ENCODE data around the gene PCDHGB2. TPM values are rescaled to one million over a fixed set of nuclear protein-coding genes. Genes with fewer than 3 reads are reported as not detected.
"Not testable (repeated sequence)": the region's sequence is repeated elsewhere in the genome, so short reads cannot be mapped to it uniquely, and the experiment has no call there.

PCDHGB2 gene
- total and polyA plus RNA-seq, 4 donors, result 6.3 to 14.0 (median 7.8) TPM

DNA sequence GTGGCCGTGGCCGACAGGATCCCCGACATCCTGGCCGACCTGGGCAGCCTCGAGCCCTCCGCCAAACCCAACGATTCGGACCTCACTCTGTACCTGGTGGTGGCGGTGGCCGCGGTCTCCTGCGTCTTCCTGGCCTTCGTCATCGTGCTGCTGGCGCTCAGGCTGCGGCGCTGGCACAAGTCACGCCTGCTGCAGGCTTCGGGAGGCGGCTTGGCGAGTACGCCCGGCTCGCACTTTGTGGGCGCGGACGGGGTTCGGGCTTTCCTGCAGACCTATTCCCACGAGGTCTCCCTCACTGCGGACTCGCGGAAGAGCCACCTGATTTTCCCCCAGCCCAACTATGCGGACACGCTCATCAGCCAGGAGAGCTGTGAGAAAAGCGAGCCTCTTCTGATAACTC lies 13.8 kb upstream of the PCDHGB2 start:
- not testable (repeated sequence) for H3K36me3 ChIP-seq (ENCODE audit: control insufficient read depth, insufficient read depth, low read length); H3K27me3 ChIP-seq (ENCODE audit: control insufficient read depth, insufficient read depth, low read length); H3K4me3 ChIP-seq (ENCODE audit: low read depth, low read length); H3K4me1 ChIP-seq (ENCODE audit: control insufficient read depth, insufficient read depth, low read length); H3K27ac ChIP-seq (ENCODE audit: low read depth, low read length); DNase-seq (ENCODE audit: low read depth in 4 of 6, low spot score in 6 of 6)
- H3K9me3 ChIP-seq (ENCODE audit: control insufficient read depth, insufficient read depth, low read length), result peaks cover 44% of the 10 kb centered on the region
- WGBS (ENCODE audit: insufficient coverage), result 31% methylated on average over 16 of the region's 35 CpGs

GRCh38 chr5:141349917-141350619 lies 9.7 kb upstream of the PCDHGB2 start, which contains the start of gene PCDHGB1:
Gene PCDHGB1, plus strand, starts transcription at chr5:141350099. Its CDS starts 162 bp downstream, at chr5:141350261.
- peaks cover 37% of the 10 kb centered on the region for H3K9me3 ChIP-seq (ENCODE audit: control insufficient read depth, insufficient read depth, low read length)

DNA sequence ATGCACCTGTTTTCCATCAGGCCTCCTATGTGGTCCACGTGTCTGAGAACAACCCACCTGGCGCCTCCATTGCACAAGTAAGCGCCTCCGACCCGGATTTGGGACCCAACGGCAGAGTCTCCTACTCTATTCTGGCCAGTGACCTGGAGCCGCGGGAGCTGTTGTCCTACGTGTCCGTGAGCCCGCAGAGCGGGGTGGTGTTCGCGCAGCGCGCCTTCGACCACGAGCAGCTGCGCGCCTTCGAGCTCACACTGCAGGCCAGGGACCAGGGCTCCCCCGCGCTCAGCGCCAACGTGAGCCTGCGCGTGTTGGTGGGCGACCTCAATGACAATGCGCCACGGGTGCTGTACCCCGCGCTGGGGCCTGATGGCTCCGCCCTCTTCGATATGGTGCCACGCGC lies 8.2 kb upstream of the PCDHGB2 start:
- Histone ChIP-seq H3K4me3 (ENCODE audit: low read depth, low read length) (no peak overlapping the region), H3K9me3 (ENCODE audit: control insufficient read depth, insufficient read depth, low read length) (peaks cover 33% of the 10 kb centered on the region), H3K27me3 (ENCODE audit: control insufficient read depth, insufficient read depth, low read length) (no peaks in the 10 kb centered on the region), H3K36me3 (ENCODE audit: control insufficient read depth, insufficient read depth, low read length) (peaks cover 8% of the 10 kb centered on the region), H3K4me1 (ENCODE audit: control insufficient read depth, insufficient read depth, low read length) (no peaks in the 10 kb centered on the region), H3K27ac (ENCODE audit: low read depth, low read length) (no peak overlapping the region)
- no peak for DNase-seq (ENCODE audit: low read depth in 4 of 6, low spot score in 6 of 6)
- WGBS (ENCODE audit: insufficient coverage), result 25% methylated on average over 24 of the region's 36 CpGs

More at GRCh38 chr5:141349917-141350619, 9.7 kb upstream of the PCDHGB2 start, which contains the start of gene PCDHGB1:
- Histone ChIP-seq H3K27ac (ENCODE audit: low read depth, low read length) (no peak within 1 kb of the TSS), H3K4me3 (ENCODE audit: low read depth, low read length) (no peak within 1 kb of the TSS), H3K36me3 (ENCODE audit: control insufficient read depth, insufficient read depth, low read length) (peaks cover 6% of the 10 kb centered on the region), H3K4me1 (ENCODE audit: control insufficient read depth, insufficient read depth, low read length) (no peaks in the 10 kb centered on the region), H3K27me3 (ENCODE audit: control insufficient read depth, insufficient read depth, low read length) (no peaks in the 10 kb centered on the region)
- peak in 1 of 6 donors; percentile 42 for DNase-seq (ENCODE audit: low read depth in 4 of 6, low spot score in 6 of 6)
- 19% methylated on average over 29 of the region's 29 CpGs for WGBS (ENCODE audit: insufficient coverage)

DNA sequence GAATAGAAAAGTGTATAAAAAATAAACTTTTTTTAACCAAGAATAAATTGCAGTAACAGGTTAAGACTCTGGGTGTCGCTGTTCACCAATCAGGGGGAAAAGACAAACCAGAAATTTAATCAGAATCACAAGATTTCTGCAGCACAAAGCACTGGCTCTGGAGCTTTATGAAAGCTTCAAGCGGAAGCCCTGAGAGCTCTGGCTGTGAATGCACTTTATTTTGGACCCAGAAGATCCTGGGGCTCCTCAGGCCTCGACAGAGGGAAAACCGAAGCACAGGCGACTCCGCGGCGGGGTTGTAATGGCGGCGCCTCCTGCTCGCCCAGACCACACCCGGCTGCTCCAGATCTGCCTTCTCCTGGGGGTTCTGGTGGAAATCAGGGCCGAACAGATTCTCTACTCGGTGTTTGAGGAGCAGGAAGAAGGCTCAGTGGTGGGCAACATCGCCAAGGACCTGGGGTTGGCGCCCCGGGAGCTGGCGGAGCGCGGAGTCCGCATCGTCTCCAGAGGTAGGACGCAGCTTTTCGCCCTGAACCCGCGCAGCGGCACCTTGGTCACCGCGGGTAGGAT lies 4.8 kb upstream of the PCDHGB2 start, which contains the start of gene PCDHGA4:
TSS of gene PCDHGA4 (plus strand) at position 122 of the 570 bp plus-strand sequence. CDS start at position 209, 87 bp downstream.
- Histone ChIP-seq H3K36me3 (ENCODE audit: control insufficient read depth, insufficient read depth, low read length) (peaks cover 13% of the 10 kb centered on the region), H3K9me3 (ENCODE audit: control insufficient read depth, insufficient read depth, low read length) (peaks cover 49% of the 10 kb centered on the region), H3K27ac (ENCODE audit: low read depth, low read length) (no peak within 1 kb of the TSS), H3K27me3 (ENCODE audit: control insufficient read depth, insufficient read depth, low read length) (no peaks in the 10 kb centered on the region), H3K4me3 (ENCODE audit: low read depth, low read length) (no peak within 1 kb of the TSS), H3K4me1 (ENCODE audit: control insufficient read depth, insufficient read depth, low read length) (no peaks in the 10 kb centered on the region)
- peak in 2 of 6 donors; percentile 9 to 13 for DNase-seq (ENCODE audit: low read depth in 4 of 6, low spot score in 6 of 6)
- WGBS (ENCODE audit: insufficient coverage), result 12% methylated on average over 28 of the region's 29 CpGs

DNA sequence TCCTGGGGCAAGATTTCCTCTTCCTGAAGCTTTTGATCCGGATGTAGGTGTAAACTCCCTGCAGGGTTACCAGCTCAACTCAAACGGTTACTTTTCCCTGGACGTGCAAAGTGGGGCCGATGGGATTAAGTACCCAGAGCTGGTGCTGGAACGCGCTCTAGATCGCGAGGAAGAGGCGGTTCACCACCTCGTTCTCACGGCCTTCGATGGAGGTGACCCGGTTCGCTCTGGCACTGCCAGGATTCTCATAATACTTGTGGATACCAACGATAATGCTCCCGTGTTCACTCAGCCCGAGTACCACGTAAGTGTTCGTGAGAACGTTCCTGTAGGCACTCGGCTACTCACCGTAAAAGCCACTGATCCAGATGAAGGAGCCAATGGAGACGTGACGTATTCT lies 4.2 kb upstream of the PCDHGB2 start:
- DNase-seq (ENCODE audit: low read depth in 4 of 6, low spot score in 6 of 6), result no peak
- Histone ChIP-seq H3K9me3 (ENCODE audit: control insufficient read depth, insufficient read depth, low read length) (peaks cover 48% of the 10 kb centered on the region), H3K36me3 (ENCODE audit: control insufficient read depth, insufficient read depth, low read length) (peaks cover 12% of the 10 kb centered on the region), H3K4me1 (ENCODE audit: control insufficient read depth, insufficient read depth, low read length) (no peaks in the 10 kb centered on the region), H3K27me3 (ENCODE audit: control insufficient read depth, insufficient read depth, low read length) (no peaks in the 10 kb centered on the region), H3K4me3 (ENCODE audit: low read depth, low read length) (no peak overlapping the region), H3K27ac (ENCODE audit: low read depth, low read length) (no peak overlapping the region)
- 37% methylated on average over 22 of the region's 24 CpGs for WGBS (ENCODE audit: insufficient coverage)

- DNase-seq (ENCODE audit: low read depth in 4 of 6, low spot score in 6 of 6), result no peak
- Histone ChIP-seq H3K4me1 (ENCODE audit: control insufficient read depth, insufficient read depth, low read length) (no peaks in the 10 kb centered on the region), H3K4me3 (ENCODE audit: low read depth, low read length) (no peak overlapping the region), H3K27me3 (ENCODE audit: control insufficient read depth, insufficient read depth, low read length) (no peaks in the 10 kb centered on the region), H3K36me3 (ENCODE audit: control insufficient read depth, insufficient read depth, low read length) (peaks cover 12% of the 10 kb centered on the region), H3K27ac (ENCODE audit: low read depth, low read length) (no peak overlapping the region), H3K9me3 (ENCODE audit: control insufficient read depth, insufficient read depth, low read length) (peaks cover 46% of the 10 kb centered on the region)
- 74% methylated on average over 4 of the region's 5 CpGs for WGBS (ENCODE audit: insufficient coverage)
Observed at GRCh38 chr5:141356133-141356532, 3.7 kb upstream of the PCDHGB2 start.

GRCh38 chr5:141356950-141357349 lies 2.8 kb upstream of the PCDHGB2 start:
- Histone ChIP-seq H3K27ac (ENCODE audit: low read depth, low read length) (no peak overlapping the region), H3K27me3 (ENCODE audit: control insufficient read depth, insufficient read depth, low read length) (no peaks in the 10 kb centered on the region), H3K9me3 (ENCODE audit: control insufficient read depth, insufficient read depth, low read length) (peaks cover 44% of the 10 kb centered on the region), H3K4me1 (ENCODE audit: control insufficient read depth, insufficient read depth, low read length) (no peaks in the 10 kb centered on the region), H3K36me3 (ENCODE audit: control insufficient read depth, insufficient read depth, low read length) (peaks cover 9% of the 10 kb centered on the region), H3K4me3 (ENCODE audit: low read depth, low read length) (no peak overlapping the region)
- 39% methylated on average over 19 of the region's 19 CpGs for WGBS (ENCODE audit: insufficient coverage)
- no peak for DNase-seq (ENCODE audit: low read depth in 4 of 6, low spot score in 6 of 6)

GRCh38 chr5:141360685-141361084 lies 891 bp downstream of the PCDHGB2 start:
- Histone ChIP-seq H3K4me3 (ENCODE audit: low read depth, low read length) (no peak overlapping the region), H3K27me3 (ENCODE audit: control insufficient read depth, insufficient read depth, low read length) (no peaks in the 10 kb centered on the region), H3K36me3 (ENCODE audit: control insufficient read depth, insufficient read depth, low read length) (peaks cover 9% of the 10 kb centered on the region), H3K4me1 (ENCODE audit: control insufficient read depth, insufficient read depth, low read length) (peaks cover 5% of the 10 kb centered on the region), H3K9me3 (ENCODE audit: control insufficient read depth, insufficient read depth, low read length) (peaks cover 55% of the 10 kb centered on the region), H3K27ac (ENCODE audit: low read depth, low read length) (no peak overlapping the region)
- 29% methylated on average over 14 of the region's 15 CpGs for WGBS (ENCODE audit: insufficient coverage)
- DNase-seq (ENCODE audit: low read depth in 4 of 6, low spot score in 6 of 6), result no peak

GRCh38 chr5:141362719-141363118 lies 2.9 kb downstream of the PCDHGB2 start:
- Histone ChIP-seq H3K4me1 (ENCODE audit: control insufficient read depth, insufficient read depth, low read length) (peaks cover 5% of the 10 kb centered on the region), H3K27me3 (ENCODE audit: control insufficient read depth, insufficient read depth, low read length) (no peaks in the 10 kb centered on the region), H3K9me3 (ENCODE audit: control insufficient read depth, insufficient read depth, low read length) (peaks cover 50% of the 10 kb centered on the region), H3K36me3 (ENCODE audit: control insufficient read depth, insufficient read depth, low read length) (peaks cover 3% of the 10 kb centered on the region), H3K4me3 (ENCODE audit: low read depth, low read length) (no peak overlapping the region), H3K27ac (ENCODE audit: low read depth, low read length) (no peak overlapping the region)
- no peak for DNase-seq (ENCODE audit: low read depth in 4 of 6, low spot score in 6 of 6)

Measured in spinal cord (tissue), 10 donors.